Adrenal gland (tissue), 12 donors: ENCODE results near the gene ZNF780B. TPM values are rescaled to one million over a fixed set of nuclear protein-coding genes. Genes with fewer than 3 reads are reported as not detected.

Source experiments
- DNase-seq, 7 donors: peaks; one replicate each; pipeline ENCODE4 v3.0.0-alpha.2; 2019 to 2020
- H3K27ac ChIP-seq, 5 donors: fragments of 200-600 bp; sonication (generic) in 4 of 5; 1 replicate in 3 of 5; 2 replicates in 2 of 5; pipeline versions ENCODE4 v1.5.1 to v1.8.0; 2016 to 2020; ENCODE audit warnings: mild to moderate bottlenecking in 1 of 5
- H3K27me3 ChIP-seq: fragments of 200-600 bp; 2 replicates; pipeline ENCODE4 v1.8.0; 2021
- H3K36me3 ChIP-seq, 2 donors: fragments of 200-600 bp; replicated peaks in 1 of 2; 1 replicate in 1 of 2; 2 replicates in 1 of 2; pipeline versions ENCODE4 v1.5.1 to v1.8.0; 2018 to 2022
- H3K4me1 ChIP-seq, 2 donors: fragments of 200-600 bp; replicated peaks in 1 of 2; 1 replicate in 1 of 2; 2 replicates in 1 of 2; pipeline versions ENCODE4 v1.5.1 to v1.8.0; 2018 to 2021
- H3K4me3 ChIP-seq, 4 donors: fragments of 200-600 bp; sonication (generic) in 3 of 4; one replicate each; pipeline ENCODE4 v1.5.1; 2016 to 2018
- H3K9me3 ChIP-seq, 3 donors: fragments of 200-600 bp; sonication (generic) in 1 of 3; replicated peaks in 1 of 3; 1 replicate in 2 of 3; 2 replicates in 1 of 3; pipeline versions ENCODE4 v1.5.1 to v1.8.0; 2016 to 2021
- CTCF ChIP-seq, 6 experiments: fragments of 450-650 bp in 4 of 6; fragments of 200-600 bp in 2 of 6; sonication (generic) in 1 of 6; IDR thresholded peaks; 1 replicate in 5 of 6; 2 replicates in 1 of 6; pipeline versions ENCODE4 v1.5.1 to v1.8.0; 2016 to 2021; ENCODE audit warnings: antibody characterized with exemption in 6 of 6, mild to moderate bottlenecking in 2 of 6, moderate library complexity in 1 of 6
- POLR2A ChIP-seq, 2 donors: fragments of 450-650 bp; IDR thresholded peaks; one replicate each; pipeline ENCODE4 v1.6.1; 2017; ENCODE audit warnings: antibody characterized with exemption in 2 of 2, mild to moderate bottlenecking in 2 of 2, moderate library complexity in 1 of 2
- WGBS, 4 donors: extraction: QIAGEN DNeasy Blood & Tissue Kit in 2 of 4; methylation state at CpG; one replicate each; pipeline versions ENCODE4 v1.1.5 to v1.1.7; 2013 to 2017; 5-methylcytosine and 5-hydroxymethylcytosine counted together
- intact Hi-C, 2 donors: fragments of 100-400 bp; cut with DNase I; formaldehyde crosslinking; loops; one replicate each; pipeline versions ENCODE4 v1.14.1 to v1.15.0; 2022 to 2023
- polyA plus RNA-seq, 3 donors: library from polyadenylated mRNA; stranded (reverse); fragments of 200-250 nt in 2 of 3; fragments of 350-450 nt in 1 of 3; fragmentation: Illumina TruSeq in 1 of 3; extraction: RNeasy Lipid Tissue Mini Kit (QIAGEN cat#74804) in 1 of 3; gene quantifications; one replicate each; pipeline ENCODE4 v1.2.3, GENCODE V29; 2013 to 2014
- total RNA-seq, 9 donors: library from RNA; depleted of rRNA in 4 of 9; stranded (reverse); fragments of >200 nt in 4 of 9; fragments of 120-200 nt in 1 of 9; fragmentation: NEBNext Ultra II Directional in 1 of 9; extraction: Animal tissue kit (Norgen Biotek cat#: 25700) in 1 of 9; gene quantifications; one replicate each; pipeline versions ENCODE4 v1.1.0 to v1.2.4, GENCODE V29; 2013 to 2023
- donor health status: healthy with polysubstance abuse.
- donor health status: Bipolar disorder and iron deficiency.
- donor health status: DM: yes; HTN: yes; CAD: no.
- donor health status: DM: no; HTN: no; CAD: no.
- donor health status: DM: no; HTN: no; CAD: no.
- donor health status: DM: yes; HTN: yes; CAD: no.

Gene ZNF780B
- total and polyA plus RNA-seq, 12 donors, result 7.9 to 31.4 (median 16.5) TPM

DNA sequence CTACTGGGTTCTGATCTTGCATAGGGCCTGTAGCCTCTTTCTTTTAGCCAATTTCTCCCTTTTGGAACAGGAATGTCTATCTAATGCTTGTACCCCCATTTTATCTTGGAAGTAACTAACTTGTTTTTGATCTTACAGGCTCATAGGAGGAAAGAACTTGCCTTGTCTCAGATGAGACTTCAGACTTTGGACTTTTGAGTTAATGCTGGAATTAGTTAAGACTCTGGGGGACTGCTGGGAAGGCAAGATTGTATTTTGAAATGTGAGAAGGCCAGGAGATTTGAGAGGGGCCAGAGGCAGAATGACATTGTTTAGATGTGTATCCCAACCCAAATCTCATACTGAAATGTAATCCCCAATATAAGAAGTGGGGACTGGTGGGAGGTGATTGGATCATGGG lies 61.7 kb downstream of the ZNF780B start:
- no peak for DNase-seq
- H3K36me3 ChIP-seq, result no peaks in the 10 kb centered on the region
- no peaks in the 10 kb centered on the region for H3K9me3 ChIP-seq
- H3K27me3 ChIP-seq, result no peaks in the 10 kb centered on the region
- intact Hi-C loops, result no loop called here
- TF ChIP-seq CTCF (IDR thresholded peaks at IDR 0.05), result no peak
- no peak for TF ChIP-seq POLR2A (IDR thresholded peaks at IDR 0.05)
- H3K4me3 ChIP-seq, result no peak overlapping the region
- H3K27ac ChIP-seq, result no peak overlapping the region
- H3K4me1 ChIP-seq, result peaks cover 8 to 16% of the 10 kb centered on the region in 2 donors

DNA sequence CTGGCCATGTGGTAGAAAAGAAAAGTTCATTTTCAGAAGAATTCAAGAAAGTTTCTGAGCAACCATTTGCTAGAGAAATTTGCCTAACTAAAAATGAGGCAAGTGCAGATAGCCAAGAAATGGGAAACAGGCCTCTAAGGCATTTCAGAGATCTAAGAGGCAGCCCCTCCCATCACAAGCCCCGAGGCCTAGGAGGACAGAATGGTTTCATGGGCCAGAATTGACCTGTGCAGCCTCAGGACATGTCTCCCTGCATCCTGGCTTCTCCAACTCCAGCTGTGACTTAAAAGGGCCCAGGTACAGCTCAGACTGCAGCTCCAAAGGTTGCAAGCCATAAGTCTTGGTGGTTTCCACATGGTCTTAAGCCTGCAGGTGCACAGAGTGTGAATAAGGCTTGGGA lies 62.4 kb downstream of the ZNF780B start:
- TF ChIP-seq CTCF (IDR thresholded peaks at IDR 0.05) (no peak), POLR2A (IDR thresholded peaks at IDR 0.05) (no peak)
- no peak for DNase-seq
- Histone ChIP-seq H3K27me3 (no peaks in the 10 kb centered on the region), H3K4me1 (peaks cover 8 to 16% of the 10 kb centered on the region in 2 donors), H3K27ac (no peak overlapping the region), H3K4me3 (no peak overlapping the region), H3K36me3 (no peaks in the 10 kb centered on the region), H3K9me3 (no peaks in the 10 kb centered on the region)
- WGBS, 4 donors, result 95 to 100% (median 99%) methylated on average over 1 of the region's 1 CpG
- intact Hi-C loops, result no loop called here

GRCh38 chr19:39987596-39987995 lies 68.4 kb downstream of the ZNF780B start:
- Histone ChIP-seq H3K27me3 (no peaks in the 10 kb centered on the region), H3K27ac (no peak overlapping the region), H3K4me3 (no peak overlapping the region), H3K4me1 (no peaks in the 10 kb centered on the region), H3K9me3 (peaks cover 0 to 13% (median 10%) of the 10 kb centered on the region in 3 donors), H3K36me3 (no peaks in the 10 kb centered on the region)
- intact Hi-C loops, result no loop called here
- no peak for TF ChIP-seq POLR2A (IDR thresholded peaks at IDR 0.05)
- no peak for TF ChIP-seq CTCF (IDR thresholded peaks at IDR 0.05)
- WGBS, 4 donors, result 88 to 98% (median 94%) methylated on average over 1 of the region's 1 CpG
- DNase-seq, result no peak

- Histone ChIP-seq H3K4me1 (no peaks in the 10 kb centered on the region), H3K36me3 (peaks cover 0 to under 1% of the 10 kb centered on the region in 2 donors), H3K27me3 (no peaks in the 10 kb centered on the region), H3K9me3 (peaks cover 0 to 13% (median 10%) of the 10 kb centered on the region in 3 donors), H3K27ac (no peak overlapping the region), H3K4me3 (no peak overlapping the region)
- no peak for TF ChIP-seq CTCF (IDR thresholded peaks at IDR 0.05)
- TF ChIP-seq POLR2A (IDR thresholded peaks at IDR 0.05), result no peak
- no peak for DNase-seq
- intact Hi-C loops, result no loop called here
These were observed 68.9 kb downstream of the ZNF780B start for GRCh38 chr19:39987167-39987566.
